ENCODE measurements around the gene MYOF. TPM values are rescaled to one million over a fixed set of nuclear protein-coding genes. Genes with fewer than 3 reads are reported as not detected.

Gene MYOF
- total RNA-seq, 2 experiments from 2014 or later, result 10.8 to 10.9 TPM

Other genes with a start within 250 kb of the MYOF start
- 10 to 100 TPM; 82.5 to 84.6 TPM for gene CEP55, start 14.3 kb upstream of the MYOF start, total RNA-seq
- not detected for gene FFAR4, start 84.3 kb upstream of the MYOF start, total RNA-seq
- gene RBP4, start 118.9 kb upstream of the MYOF start, total RNA-seq, result not detected
- gene PDE6C, start 130.2 kb upstream of the MYOF start, total RNA-seq, result not detected
- 10 to 100 TPM; 11.7 to 14.7 TPM for gene FRA10AC1, start 220.3 kb upstream of the MYOF start, total RNA-seq